Measurements from ENCODE around the gene CD74. TPM values are rescaled to one million over a fixed set of nuclear protein-coding genes. Genes with fewer than 3 reads are reported as not detected.

Gene CD74
- 1,000 to 10,000 TPM in 1 of 4 donors, 100 to 1,000 TPM in 3; 433 to 1,002 (median 776) TPM for total RNA-seq

GRCh38 chr5:150412319-150413175 is at the start of gene CD74:
CD74 (minus strand) TSS chr5:150412910; CDS start chr5:150412749, 161 bp downstream.
- Histone ChIP-seq H3K27me3 (no peaks in the 10 kb centered on the region), H3K9me3 (no peaks in the 10 kb centered on the region), H3K4me1 (peaks cover 29% of the 10 kb centered on the region), H3K4me3 (peak within 1 kb of the TSS; percentile 49), H3K36me3 (no peaks in the 10 kb centered on the region), H3K27ac (peak within 1 kb of the TSS; percentile 77)
- 43% methylated on average over 5 of the region's 20 CpGs for WGBS
- no peak for TF ChIP-seq CTCF (IDR thresholded peaks at IDR 0.05)
- TF ChIP-seq POLR2A (IDR thresholded peaks at IDR 0.05), result peak in 1 of 2 donors; percentile 43
- peak in 2 of 3 donors; percentile 4 to 75 for TF ChIP-seq POLR2AphosphoS5 (IDR thresholded peaks at IDR 0.05)
- DNase-seq (ENCODE audit: low spot score in 2 of 2), result peak; percentile 85 to 87

GRCh38 chr5:150461231-150461630 is 48.5 kb upstream of the CD74 start:
- Histone ChIP-seq H3K9me3 (no peaks in the 10 kb centered on the region), H3K4me1 (peaks cover 31% of the 10 kb centered on the region), H3K4me3 (no peak overlapping the region), H3K36me3 (no peaks in the 10 kb centered on the region), H3K27me3 (no peaks in the 10 kb centered on the region), H3K27ac (no peak overlapping the region)
- TF ChIP-seq POLR2A (IDR thresholded peaks at IDR 0.05), result no peak
- no peak for TF ChIP-seq POLR2AphosphoS5 (IDR thresholded peaks at IDR 0.05)
- TF ChIP-seq CTCF (IDR thresholded peaks at IDR 0.05), result no peak
- no peak for TF ChIP-seq EP300 (IDR thresholded peaks at IDR 0.05)
- no peak for DNase-seq (ENCODE audit: low spot score in 2 of 2)
- 63% methylated on average over 2 of the region's 2 CpGs for WGBS

- Histone ChIP-seq H3K27me3 (no peaks in the 10 kb centered on the region), H3K4me1 (peaks cover 31% of the 10 kb centered on the region), H3K9me3 (no peaks in the 10 kb centered on the region), H3K36me3 (no peaks in the 10 kb centered on the region), H3K4me3 (no peak overlapping the region), H3K27ac (no peak overlapping the region)
- no peak for TF ChIP-seq EP300 (IDR thresholded peaks at IDR 0.05)
- TF ChIP-seq POLR2AphosphoS5 (IDR thresholded peaks at IDR 0.05), result no peak
- TF ChIP-seq POLR2A (IDR thresholded peaks at IDR 0.05), result no peak
- no peak for TF ChIP-seq CTCF (IDR thresholded peaks at IDR 0.05)
- WGBS, result 73% methylated on average over 2 of the region's 2 CpGs
- no peak for DNase-seq (ENCODE audit: low spot score in 2 of 2)
Observed at GRCh38 chr5:150460781-150461180, 48.1 kb upstream of the CD74 start.

GRCh38 chr5:150458802-150459557 is 46.3 kb upstream of the CD74 start:
- WGBS, result 16% methylated on average over 35 of the region's 36 CpGs
- Histone ChIP-seq H3K9me3 (no peaks in the 10 kb centered on the region), H3K4me1 (peaks cover 14% of the 10 kb centered on the region), H3K27me3 (no peaks in the 10 kb centered on the region), H3K27ac (no peak overlapping the region), H3K36me3 (no peaks in the 10 kb centered on the region), H3K4me3 (no peak overlapping the region)
- TF ChIP-seq EP300 (IDR thresholded peaks at IDR 0.05) (no peak), POLR2AphosphoS5 (IDR thresholded peaks at IDR 0.05) (no peak), POLR2A (IDR thresholded peaks at IDR 0.05) (no peak), CTCF (IDR thresholded peaks at IDR 0.05) (peak; percentile 62 to 92)
- peak; percentile 89 to 91 for DNase-seq (ENCODE audit: low spot score in 2 of 2)
